ENCODE data around the gene DGKB.

Gene DGKB

DNA sequence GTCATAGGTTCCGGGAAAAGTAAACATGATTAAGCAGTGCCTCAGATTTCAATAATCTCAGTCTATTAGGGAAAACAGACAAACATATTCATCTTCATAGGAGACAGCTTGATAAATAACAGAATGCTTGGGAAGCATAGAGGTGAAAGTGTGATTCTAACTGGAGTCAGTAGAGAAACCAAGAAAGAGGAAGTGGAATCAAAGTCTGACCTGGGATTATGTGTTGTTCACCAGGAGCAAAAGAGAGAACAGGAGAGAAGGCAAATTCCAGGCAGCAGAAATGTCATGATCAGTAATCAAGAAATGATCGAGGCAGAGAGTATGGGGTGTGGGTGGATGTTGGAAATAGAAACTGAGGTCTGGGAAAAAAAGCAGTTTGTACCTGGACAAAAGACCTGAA is 43.7 kb downstream of the DGKB start:
- DNase-seq: no peak

DNA sequence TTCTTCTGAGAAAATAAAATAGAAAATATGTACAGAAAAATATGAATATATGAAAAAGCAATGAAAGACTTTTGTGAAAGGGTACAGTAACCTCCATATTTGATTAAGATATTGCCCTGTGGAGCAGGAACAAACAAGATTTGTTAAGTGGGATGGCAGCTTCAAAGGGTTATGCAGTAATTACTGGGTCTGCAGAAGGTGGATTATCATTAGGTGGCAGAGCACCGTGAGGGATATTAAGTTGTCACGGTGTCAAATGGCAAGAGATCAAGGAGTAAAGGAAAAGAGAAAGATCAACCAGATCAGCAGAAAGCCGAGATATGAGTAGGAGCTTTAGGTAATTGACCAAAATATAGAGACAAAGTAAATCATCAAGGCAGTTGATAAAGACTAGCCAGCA is 44.1 kb downstream of the DGKB start:
- no peak for DNase-seq

DNA sequence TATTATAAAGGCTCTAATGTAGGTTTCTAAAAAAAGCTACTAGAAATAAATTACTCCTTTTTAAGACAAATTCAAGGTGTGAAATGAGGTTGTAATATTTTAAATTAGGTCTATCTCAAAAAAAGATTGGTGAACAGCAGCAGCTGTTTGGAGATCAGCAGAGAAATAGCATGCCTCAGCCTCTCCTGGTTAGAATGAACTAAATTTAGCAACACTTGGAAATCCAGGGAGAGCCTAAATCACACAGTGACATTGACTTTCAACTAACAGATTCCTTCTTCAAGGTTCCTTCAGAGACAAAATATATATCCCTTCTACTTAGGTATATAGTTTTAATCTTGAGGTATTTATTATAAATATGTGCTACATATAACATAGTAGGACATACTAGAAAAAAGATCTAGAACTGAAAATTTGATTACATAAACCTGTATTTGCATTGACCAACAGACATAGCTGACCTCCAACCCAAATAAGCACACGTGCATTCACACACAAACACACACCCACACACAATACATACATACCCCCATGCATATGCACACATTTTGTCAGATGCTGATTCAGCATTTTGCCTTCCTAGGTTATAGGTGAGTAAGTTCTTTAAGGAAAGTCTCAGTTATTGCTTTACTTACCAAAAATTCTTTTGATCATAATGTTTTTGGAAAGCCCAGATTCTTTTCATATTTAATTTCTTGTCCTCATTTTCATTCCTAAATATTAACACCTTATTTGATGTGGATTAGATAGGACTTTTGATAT is 47.3 kb downstream of the DGKB start:
- no peak for DNase-seq

DNA sequence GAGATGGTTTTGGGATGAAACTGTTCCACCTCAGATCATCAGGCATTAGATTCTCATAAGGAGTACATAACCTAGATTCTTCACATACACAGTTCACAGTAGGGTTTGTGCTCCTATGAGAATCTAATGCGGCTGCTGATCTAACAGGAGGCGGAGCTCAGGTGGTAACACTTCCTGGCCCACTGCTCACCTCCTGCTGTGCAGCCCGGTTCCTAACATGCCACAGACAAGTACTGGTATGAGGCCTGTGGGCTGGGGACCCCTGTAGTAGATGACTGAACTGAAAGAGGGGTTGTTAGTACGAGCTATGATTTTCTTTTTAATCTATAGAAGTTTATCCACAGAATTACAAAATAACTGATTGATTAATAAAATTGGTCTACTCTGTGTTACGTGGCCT is 48.1 kb downstream of the DGKB start:
- DNase-seq: no peak

DNA sequence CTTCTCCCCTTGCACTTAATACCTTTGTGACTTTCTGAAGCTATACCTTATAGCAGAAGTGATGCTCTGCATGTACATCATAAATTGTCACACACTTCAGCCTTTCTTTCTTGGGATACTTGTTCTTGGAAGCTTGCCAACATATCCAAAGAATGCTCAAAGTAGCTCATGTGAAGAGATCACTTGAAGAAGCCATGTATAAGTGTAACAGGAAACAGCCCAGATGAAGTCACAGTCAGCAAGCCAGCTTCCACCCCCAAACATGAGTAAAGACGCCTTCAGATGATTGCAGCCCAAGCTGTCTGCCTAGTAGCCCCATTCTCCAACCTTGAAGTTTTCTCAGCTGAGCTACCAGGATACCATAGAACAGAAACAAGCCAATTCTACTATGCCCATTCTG is 50.9 kb downstream of the DGKB start:
- DNase-seq: no peak

DNA sequence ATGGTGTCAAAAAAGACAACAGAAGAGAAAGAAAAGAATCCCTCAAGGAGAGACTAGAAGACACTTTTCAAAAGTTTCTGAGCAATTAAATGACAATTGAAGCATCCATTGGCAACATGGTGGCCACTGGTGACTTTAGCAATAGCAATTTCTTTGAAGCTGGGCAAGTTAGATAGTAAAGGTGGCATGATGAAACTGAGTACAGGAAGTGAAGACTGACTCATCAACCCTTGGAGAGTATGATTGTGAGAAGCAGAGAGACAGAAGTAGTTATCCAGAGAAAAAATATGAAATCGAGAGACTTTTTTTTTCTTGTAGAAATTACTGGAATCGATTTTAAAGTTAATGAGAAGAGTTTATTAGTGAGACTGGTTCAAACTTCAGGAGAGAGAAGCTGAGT is 52.5 kb downstream of the DGKB start:
- no peak for DNase-seq

DNA sequence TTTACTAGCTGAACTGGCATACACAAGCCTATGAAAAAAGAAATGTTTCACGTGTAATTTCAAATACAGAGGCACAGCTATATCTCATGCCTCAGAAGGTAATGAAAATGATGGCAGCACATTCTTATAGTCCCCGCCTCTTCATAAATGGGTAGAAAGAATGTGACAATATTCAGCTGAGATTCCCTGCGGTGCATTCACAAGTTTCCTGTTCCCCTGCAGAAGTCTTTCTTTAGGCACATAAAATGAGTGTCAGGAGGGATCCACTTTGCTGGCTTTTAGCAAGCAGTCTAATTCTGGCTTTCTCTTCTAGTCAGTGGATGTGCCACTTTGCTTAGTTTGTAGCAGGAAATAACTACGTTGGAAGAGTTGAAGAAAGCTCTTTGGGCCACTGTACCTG is 56.1 kb downstream of the DGKB start:
- DNase-seq: no peak

DNA sequence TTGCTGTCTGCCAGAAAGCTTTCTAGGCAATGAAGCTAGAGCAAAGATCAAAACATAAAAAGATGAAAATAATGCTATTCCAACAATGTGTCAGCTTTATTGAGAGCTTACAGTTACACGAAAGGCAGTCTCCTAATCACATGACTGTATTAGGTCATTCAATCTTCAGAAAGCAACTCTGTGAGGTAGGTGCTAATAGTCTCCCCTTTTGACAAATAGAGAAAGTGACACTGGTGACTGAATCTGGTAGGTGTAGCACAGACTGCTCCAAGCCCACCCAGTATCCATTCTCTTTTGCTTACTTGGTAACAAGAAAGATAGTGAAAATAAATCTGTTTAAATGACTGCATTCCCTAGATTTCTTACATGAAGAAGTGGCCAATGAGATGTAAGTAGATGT is 58.8 kb downstream of the DGKB start:
- DNase-seq: no peak

DNA sequence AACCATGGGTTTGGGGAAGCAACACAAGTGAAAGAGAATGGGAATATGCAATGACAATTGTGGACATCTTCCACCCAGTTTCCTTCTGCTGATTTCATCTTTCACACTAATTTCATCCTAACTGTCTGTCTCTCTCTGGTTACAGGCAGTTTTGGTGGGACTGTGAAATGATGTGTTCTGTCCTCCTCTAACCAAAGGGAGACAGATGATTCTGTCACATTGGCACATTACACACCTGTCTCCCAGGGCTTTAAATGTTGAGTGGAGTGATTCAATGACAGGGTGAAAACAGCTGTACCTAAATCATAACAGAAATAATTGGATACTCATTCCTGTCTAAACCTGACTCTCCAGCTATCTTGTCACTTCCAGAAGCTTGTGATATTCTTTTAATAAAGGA is 60.0 kb downstream of the DGKB start:
- no peak for DNase-seq

DNA sequence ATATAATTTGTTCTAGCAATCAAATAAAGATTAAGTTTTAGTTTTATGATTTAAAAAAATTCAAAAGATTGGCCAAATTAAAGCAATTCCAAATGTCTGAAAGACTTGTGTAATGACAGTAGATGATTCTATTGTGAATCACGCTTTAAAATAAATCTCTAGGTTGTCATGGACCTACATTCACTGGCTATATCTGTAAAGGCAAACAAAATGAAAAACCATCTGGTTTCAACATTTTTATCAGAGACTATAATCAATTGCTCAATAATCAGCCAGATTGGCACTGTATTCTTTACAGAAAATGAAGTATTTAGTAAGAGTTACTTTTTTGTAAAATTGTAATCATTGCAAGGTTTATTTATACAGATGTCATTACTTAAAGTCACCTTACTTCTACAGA is 60.7 kb downstream of the DGKB start:
- no peak for DNase-seq

DNA sequence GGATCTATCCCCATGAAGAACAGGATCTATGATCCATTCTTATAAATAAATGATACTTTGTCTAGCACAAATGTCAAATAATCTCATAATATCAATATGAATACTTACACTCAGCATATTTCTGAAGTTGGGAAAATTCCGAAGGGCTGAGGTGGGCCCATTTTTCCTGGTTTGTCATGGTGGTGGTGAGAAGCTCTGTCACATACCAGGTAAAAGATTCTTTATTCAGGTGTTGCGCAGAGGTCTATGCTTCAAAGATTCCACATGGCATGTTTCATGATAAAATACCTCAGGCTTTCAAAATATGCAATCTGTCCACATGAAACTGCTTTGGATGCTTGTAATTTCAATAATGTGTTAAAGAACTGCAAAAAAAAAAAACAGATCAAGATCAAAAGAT is 61.5 kb downstream of the DGKB start:
- no peak for DNase-seq

DNA sequence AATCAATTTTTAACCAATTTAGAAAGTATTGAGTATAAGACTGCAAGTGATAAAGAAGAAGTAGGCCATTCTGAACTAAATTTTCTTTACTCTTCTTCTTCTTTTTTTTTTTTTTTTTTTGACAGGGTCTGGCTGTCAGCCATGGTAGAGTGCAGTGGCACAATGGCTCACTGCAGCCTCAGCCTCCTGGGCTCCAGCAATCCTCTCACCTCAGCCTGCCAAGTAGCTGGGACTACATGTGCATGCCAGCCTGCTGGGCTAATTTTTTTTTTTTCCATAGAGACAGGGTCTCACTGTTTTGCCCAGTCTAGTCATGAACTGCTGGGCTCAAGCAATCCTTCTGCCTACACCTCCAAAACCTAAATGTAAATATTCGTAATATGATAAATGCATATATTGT is 63.2 kb downstream of the DGKB start:
- no peak for DNase-seq

DNA sequence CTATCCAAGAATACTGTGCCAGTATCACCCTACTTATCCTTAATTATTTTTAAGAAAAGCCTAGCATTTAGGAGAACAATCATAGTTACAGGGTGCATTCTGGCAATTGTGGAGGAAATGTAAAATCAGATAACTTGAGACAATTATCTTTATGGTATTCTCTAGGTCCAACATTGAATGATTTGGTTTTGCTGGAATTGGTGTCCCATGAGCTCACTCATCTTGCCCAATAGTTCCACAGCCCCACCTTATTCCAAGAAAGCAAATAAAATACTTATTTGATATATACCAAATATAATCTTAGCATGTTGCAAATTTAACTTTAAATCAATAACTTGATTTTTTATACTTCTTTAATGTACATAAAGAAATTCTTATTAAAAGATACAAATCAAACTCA is 65.3 kb downstream of the DGKB start:
- DNase-seq: no peak

DNA sequence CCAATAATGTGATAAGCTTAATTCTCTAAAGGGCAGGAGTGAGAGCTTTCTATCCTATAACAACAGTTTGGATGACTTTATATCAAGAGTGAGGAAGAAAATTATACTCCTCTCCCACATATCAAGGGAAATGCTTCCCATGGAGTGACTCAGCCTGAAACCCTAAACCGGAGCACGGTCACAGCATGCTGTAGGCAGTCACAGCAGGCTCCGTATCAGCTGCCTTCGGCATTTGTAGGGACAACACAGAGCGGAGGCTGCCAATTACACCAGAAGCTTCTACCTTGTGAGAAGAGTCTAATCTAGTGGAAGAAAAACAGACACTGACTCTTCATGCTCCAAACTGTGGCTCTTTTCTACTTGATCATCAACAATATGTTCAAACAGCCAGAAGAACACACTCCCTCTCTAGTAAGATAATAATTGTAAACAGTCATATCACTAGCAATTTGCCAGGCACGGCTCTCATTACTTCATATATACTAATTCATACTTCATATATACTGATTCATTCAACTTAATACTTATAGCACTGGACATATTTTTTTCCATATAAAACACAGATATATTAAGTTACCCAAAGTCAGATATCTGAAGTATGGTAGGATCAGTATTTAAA is 65.9 kb downstream of the DGKB start:
- peak; percentile 73 for DNase-seq

DNA sequence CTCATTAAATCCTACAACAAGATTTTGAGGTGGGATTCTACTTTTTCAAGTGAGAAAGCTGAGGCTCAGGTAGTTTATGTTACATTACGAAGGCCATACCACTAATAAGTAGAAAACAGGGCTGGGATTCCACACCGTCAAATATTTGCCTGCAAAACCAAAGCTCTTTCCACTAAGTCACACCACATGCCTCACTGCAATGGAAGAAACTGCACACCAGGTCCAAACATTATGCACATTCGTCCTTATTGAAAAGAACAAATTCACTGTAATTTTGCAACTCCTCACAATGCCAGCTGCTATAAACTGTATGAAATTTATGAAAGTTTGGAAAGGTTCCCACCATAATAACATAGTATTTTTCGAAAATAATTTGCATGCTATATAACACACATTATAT is 66.5 kb downstream of the DGKB start:
- no peak for DNase-seq

DNA sequence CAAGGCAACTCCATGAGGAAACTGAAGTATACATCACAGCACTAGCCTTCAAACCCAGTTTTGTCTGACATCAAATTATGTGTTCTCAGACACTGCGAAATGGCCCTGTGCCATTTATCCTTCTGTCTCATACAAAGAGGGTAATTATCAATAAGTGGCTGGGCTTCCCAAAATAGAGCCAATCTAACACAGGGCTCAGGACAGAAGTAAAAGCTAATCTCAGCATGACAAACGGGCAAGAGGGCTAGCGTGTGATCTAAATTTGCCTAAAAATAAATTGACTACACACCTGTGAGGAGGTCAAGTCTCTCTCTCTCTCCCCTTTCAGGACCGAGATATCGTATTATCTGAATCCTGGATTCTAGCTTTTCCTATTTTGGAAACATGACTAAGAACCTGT is 67.2 kb downstream of the DGKB start:
- DNase-seq: no peak

DNA sequence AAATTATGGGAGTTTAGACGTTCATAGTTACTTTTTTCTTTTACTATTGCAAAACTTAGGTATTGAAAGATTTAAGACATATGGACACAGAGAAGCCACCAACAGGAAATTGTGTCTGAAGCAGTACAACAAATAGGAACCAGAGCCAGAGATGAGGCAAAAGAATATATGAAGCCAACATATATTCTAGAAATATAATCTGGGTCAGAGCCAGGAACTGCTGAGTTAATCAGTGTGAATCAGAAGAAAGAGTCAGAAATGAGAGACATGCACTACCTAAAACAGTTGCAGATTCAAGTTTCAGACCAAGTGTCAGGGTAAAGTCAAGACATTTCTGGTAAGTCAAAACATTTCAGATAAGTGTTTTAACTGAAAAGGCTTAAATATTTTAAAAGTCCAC is 67.7 kb downstream of the DGKB start:
- DNase-seq: no peak

DNA sequence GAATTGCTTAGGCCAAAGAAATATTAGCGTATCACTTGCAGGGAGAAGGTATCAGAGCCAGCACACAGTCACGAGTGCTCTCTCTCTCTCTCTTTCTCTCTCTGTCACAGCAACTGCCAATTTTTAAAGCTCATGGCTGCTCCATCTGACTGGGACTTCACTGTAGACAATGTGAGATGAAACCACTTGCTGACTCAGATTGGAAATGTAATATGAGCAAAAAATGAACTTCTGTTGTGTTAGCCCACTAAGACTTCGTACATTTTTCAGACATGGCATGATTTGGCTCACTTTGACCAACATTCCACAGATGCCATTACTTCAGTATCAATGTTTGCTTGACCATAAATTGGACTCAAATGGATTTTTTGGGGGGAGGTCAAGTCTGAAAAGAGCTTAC is 68.1 kb downstream of the DGKB start:
- DNase-seq: no peak

DNA sequence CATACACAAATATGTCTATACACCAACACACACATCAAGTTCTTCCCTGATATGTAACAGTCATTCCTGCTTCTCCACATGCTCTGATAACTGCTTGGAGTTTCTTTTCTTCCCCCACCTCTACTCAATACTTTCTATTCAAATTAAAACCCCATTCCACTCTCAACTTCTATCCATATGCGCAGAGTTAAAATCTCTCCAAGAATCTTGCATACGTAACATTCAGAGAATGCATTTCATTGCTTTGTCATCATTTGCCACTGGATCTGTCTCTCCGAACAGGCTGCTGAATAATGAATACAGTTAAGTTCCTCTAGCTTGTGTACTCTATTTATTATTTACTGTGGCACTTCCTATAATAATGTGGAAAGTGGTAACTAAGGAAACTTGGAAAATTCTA is 68.8 kb downstream of the DGKB start:
- no peak for DNase-seq

DNA sequence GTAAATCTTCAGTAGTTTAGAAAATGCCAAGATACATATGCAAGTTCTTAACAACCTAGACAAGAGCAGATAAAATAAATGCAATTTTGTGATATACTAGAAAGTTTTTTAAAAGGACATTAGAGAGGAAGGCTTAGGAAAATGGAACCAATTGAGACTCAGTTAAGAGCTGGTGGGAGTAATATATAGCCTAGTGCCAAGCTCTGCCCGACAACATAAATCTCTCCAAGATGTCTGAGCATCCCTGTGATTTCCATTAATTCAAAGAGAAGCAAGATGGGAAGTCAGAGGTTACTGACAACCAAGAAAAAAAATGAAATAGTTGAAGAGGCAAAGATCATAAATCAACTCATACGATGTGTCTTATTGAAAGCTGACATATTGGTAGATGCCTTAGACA is 74.5 kb downstream of the DGKB start:
- no peak for DNase-seq

DNA sequence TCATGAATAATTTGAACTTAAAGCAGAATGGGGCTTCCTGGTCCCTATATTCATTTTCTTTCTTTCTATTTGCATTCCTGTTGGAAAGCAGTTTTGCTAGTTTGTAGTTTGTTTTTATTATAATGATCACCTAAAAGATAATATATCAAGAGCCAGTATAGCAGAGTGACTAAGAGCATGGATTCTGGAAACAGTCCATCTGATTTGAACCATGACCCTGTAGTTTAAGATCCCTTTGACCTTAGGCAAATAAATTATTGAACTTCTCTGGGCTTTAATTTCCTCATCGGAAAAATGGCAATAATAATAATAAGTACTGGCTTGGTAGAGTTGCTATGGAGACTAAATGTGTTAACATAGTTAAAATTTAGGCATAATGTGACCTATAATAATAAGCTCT is 76.1 kb downstream of the DGKB start:
- no peak for DNase-seq

DNA sequence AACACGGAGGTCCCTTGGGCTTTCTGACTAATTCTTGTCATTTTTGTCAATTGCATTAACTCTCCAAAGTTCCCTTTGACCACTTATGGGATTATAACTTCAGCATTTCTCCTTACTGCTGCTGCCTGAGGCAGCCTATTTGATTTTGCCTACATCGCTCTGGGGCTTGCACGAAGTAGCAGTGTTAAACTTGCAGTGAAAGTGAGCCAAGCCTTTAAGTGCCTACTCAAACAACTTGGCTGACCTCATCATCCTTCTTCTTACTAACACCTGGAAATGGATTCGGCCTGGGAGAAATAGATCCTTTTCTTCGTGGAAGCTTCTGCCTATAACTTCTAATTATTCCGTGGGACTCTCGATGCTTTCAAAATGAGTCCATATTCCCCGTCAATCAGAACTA is 76.6 kb downstream of the DGKB start:
- no peak for DNase-seq

DNA sequence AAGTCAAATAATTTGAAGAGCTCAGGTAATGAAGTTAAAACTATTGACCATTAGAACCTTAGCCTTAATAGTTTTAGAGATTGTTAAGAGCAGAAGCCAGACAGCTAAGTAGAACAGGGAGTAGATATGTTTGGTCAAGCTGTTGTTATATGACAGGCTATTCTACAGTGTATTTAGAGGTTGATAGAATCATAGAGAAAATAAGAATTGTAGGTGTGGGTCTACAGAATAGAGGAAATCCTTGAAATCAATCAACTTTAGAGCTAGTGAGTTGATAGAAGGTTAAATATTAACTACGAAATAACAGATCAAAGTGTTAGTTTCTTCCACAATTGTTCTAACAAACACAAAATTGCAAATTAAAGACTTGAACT is 80.1 kb downstream of the DGKB start:
- no peak for DNase-seq

DNA sequence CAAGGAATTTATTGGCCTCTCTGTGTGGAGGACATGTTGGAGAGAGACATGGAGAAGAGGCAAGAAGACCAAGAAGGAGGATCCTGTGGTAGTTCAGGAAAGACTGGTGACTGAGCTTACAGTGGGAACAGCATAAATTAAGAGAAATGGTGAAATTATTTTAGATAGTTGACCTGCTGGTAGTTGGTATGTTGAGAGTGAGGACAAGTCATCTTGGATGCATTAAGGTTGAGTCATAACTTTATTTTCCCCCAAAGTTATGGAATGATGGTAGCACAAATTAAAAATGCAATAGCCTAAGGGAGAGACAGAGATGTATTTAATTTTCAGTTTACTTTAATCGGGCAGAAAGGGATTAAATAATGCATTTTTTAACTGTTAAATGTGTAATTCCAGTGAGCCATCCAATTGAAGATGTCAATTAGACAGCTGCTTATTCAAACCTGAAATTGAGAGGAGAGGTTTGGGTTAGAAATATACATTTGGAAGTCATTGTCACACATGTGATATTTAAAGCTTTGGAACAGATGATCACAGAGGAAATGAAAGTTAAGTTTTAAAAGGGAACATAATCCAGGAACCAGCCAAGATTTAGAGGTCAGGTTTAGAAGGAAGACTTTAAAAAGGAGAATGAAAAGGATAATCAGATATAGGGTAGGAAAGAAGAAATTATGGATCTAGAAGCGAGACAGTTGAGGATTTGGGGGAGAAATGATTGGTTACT is 80.6 kb downstream of the DGKB start:
- no peak for DNase-seq

DNA sequence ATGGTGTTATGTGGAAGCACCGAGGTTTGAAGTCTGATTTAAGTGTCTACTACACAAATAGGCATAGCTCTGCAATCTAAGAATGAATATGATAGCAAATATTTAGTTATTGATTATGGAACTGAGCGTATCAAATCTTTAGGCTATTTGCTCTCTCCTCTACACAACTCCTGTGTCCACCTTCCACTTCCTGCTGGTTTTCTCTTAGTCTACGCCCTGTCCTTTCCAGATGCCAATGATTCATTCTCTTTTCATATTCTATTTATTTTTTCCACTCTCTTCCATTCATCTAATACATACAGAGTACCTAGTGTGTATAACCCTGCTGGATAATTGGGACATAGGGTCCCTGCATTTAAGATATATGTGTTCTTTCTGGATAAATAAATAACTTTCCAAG is 83.7 kb downstream of the DGKB start:
- DNase-seq: no peak

Measured in NCI-H2171 (cell line).